ENCODE data around the gene UVRAG.

The UVRAG gene

DNA sequence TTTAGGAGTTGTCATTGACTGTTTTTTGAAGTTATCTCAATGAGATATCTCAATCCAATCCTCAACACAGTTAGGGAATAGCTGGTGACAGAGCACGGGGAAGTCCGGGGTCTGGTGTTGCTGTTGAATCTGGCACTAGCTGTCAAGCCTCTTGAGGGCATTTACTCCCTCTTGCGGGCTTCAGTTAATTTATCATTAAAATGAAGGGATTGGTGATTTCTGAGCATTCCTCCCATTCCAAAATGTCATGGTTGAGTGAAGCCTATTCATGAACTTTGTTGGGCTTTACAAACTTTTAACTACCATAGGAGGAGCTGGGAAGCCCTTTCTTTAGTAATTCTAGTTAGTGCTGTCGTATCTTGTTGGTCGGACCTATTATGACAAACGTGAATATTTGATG lies 40.2 kb downstream of the UVRAG start:
- TF ChIP-seq, protein P1, sequence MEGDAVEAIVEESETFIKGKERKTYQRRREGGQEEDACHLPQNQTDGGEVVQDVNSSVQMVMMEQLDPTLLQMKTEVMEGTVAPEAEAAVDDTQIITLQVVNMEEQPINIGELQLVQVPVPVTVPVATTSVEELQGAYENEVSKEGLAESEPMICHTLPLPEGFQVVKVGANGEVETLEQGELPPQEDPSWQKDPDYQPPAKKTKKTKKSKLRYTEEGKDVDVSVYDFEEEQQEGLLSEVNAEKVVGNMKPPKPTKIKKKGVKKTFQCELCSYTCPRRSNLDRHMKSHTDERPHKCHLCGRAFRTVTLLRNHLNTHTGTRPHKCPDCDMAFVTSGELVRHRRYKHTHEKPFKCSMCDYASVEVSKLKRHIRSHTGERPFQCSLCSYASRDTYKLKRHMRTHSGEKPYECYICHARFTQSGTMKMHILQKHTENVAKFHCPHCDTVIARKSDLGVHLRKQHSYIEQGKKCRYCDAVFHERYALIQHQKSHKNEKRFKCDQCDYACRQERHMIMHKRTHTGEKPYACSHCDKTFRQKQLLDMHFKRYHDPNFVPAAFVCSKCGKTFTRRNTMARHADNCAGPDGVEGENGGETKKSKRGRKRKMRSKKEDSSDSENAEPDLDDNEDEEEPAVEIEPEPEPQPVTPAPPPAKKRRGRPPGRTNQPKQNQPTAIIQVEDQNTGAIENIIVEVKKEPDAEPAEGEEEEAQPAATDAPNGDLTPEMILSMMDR (IDR thresholded peaks at IDR 0.05; ENCODE audit: extremely low read depth, insufficient read depth, missing control alignments), result no peak
- in situ Hi-C loops (cut with MboI; ENCODE audit: low pct_unique_long_range_greater_than_20kb, low sequenced_read_pairs, unreplicated experiment), result no loop called here
- no peak for DNase-seq (ENCODE audit: low spot score)

- DNase-seq (ENCODE audit: low spot score), result no peak
- TF ChIP-seq, protein P1 (IDR thresholded peaks at IDR 0.05; ENCODE audit: extremely low read depth, insufficient read depth, missing control alignments), result no peak
- in situ Hi-C loops (cut with MboI; ENCODE audit: low pct_unique_long_range_greater_than_20kb, low sequenced_read_pairs, unreplicated experiment), result no loop called here
Measured at GRCh38 chr11:75856912-75857311, 41.9 kb downstream of the UVRAG start.

GRCh38 chr11:75858042-75858441 lies 43.0 kb downstream of the UVRAG start:
- DNase-seq (ENCODE audit: low spot score), result no peak
- in situ Hi-C loops (cut with MboI; ENCODE audit: low pct_unique_long_range_greater_than_20kb, low sequenced_read_pairs, unreplicated experiment), result no loop called here
- TF ChIP-seq, protein P1 (IDR thresholded peaks at IDR 0.05; ENCODE audit: extremely low read depth, insufficient read depth, missing control alignments), result no peak

DNA sequence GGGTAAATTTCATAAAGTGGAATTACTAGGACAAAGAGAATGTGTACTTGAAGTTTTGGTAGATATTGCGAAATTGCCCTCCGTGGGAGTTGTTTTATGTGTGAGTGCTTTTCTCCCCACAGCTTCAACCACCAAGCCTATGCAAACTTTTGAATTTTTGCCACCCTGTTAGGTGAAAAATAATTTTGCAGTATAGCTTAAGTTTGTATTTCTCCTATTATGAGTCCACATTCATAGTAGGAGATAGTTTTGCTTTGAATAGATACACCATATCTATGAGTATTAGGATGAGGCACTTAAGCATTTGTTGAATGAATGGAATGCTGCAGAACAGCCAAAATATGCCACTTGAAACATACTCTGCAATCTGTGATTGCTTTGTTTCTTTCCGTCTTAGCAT lies 43.6 kb downstream of the UVRAG start:
- TF ChIP-seq, protein P1 (IDR thresholded peaks at IDR 0.05; ENCODE audit: extremely low read depth, insufficient read depth, missing control alignments), result no peak
- no peak for DNase-seq (ENCODE audit: low spot score)
- in situ Hi-C loops (cut with MboI; ENCODE audit: low pct_unique_long_range_greater_than_20kb, low sequenced_read_pairs, unreplicated experiment), result no loop called here

- in situ Hi-C loops (cut with MboI; ENCODE audit: low pct_unique_long_range_greater_than_20kb, low sequenced_read_pairs, unreplicated experiment), result loop anchor here (10.0 kb wide), 1 partner anchor 55 kb away; no protein-coding TSS in a partner anchor
- no peak for DNase-seq (ENCODE audit: low spot score)
- TF ChIP-seq, protein P1 (IDR thresholded peaks at IDR 0.05; ENCODE audit: extremely low read depth, insufficient read depth, missing control alignments), result no peak
Measured at GRCh38 chr11:75859614-75860013, 44.6 kb downstream of the UVRAG start.

DNA sequence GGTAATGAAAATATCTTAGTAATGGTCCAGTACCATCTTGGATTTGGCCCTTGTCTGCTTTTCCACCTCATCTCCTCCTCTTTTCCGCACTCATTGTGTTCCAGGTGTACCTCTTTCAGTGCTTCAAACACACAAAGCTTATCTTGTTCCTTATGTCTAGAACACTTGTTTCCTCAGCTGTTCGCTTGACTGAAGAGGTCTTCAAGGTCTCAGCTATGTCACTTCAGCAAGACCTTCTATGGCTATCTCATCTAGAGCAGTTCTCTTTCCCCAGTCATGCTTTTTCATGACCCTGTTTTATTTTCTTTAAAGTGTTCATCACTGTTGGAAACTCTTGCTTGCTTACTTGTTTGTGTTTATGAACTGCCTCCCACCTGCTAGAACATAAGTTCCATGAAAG lies 47.4 kb downstream of the UVRAG start:
- DNase-seq (ENCODE audit: low spot score), result no peak
- TF ChIP-seq, protein P1 (IDR thresholded peaks at IDR 0.05; ENCODE audit: extremely low read depth, insufficient read depth, missing control alignments), result no peak
- in situ Hi-C loops (cut with MboI; ENCODE audit: low pct_unique_long_range_greater_than_20kb, low sequenced_read_pairs, unreplicated experiment), result loop anchor here (10.0 kb wide), 1 partner anchor 58 kb away; no protein-coding TSS in a partner anchor
